GM10248 (cell line): ENCODE results near the gene TCEA3.

Experiments
- CTCF ChIA-PET: fragments of 300-600 bp; sonication (Branson Sonifier 250); formaldehyde crosslinking; extraction: SDS; loops from one replicate; lab custom pipeline; 2021; ENCODE audit warnings: antibody characterized with exemption; lab: Yijun Ruan, JAX
- POLR2A ChIA-PET: fragments of 350-650 bp; sonication (Branson Sonifier 250); formaldehyde crosslinking; extraction: SDS; loops from one replicate; lab custom pipeline; 2020; ENCODE audit warnings: antibody characterized with exemption; lab: Yijun Ruan, JAX
- DNase-seq: peaks from one replicate; pipeline ENCODE4 v3.0.0; 2012; ENCODE audit errors: extremely low spot score
- TF ChIP-seq, protein P1 (sequence below): IDR thresholded peaks from 2 replicates; pipeline ENCODE4 v1.5.1; 2012; ENCODE audit warnings: mild to moderate bottlenecking, low read depth; ENCODE audit errors: extremely low read depth, missing control alignments, control extremely low read depth

TCEA3 gene

DNA sequence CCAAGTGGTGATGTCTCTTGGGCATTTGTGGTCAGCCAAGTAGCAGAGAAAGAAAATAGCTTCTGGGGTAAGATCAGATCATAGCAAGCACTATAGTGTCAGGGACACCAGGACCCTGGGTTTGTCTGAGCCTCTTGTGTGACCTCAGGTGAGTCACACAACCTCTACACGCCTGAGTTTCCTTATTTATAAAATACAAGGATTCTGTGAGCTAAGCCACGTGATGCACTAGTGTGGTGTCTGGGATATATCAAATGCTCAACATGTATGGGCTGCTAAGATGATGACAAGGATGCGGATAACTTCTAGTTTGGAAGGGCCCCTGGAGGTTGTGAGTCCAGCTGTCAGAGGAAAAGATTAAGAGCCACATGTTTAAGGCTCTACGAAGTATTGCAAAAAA is 30.4 kb downstream of the TCEA3 start:
- ChIA-PET POLR2A (no interaction called here), CTCF (interaction anchor here (1.1 to 3.2 kb wide), 3 partner anchors 10 to 18 kb away, joined by 3 to 31 read pairs (median 3); no protein-coding TSS in a partner anchor)
- no peak for DNase-seq
- TF ChIP-seq, protein P1, sequence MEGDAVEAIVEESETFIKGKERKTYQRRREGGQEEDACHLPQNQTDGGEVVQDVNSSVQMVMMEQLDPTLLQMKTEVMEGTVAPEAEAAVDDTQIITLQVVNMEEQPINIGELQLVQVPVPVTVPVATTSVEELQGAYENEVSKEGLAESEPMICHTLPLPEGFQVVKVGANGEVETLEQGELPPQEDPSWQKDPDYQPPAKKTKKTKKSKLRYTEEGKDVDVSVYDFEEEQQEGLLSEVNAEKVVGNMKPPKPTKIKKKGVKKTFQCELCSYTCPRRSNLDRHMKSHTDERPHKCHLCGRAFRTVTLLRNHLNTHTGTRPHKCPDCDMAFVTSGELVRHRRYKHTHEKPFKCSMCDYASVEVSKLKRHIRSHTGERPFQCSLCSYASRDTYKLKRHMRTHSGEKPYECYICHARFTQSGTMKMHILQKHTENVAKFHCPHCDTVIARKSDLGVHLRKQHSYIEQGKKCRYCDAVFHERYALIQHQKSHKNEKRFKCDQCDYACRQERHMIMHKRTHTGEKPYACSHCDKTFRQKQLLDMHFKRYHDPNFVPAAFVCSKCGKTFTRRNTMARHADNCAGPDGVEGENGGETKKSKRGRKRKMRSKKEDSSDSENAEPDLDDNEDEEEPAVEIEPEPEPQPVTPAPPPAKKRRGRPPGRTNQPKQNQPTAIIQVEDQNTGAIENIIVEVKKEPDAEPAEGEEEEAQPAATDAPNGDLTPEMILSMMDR: no peak

DNA sequence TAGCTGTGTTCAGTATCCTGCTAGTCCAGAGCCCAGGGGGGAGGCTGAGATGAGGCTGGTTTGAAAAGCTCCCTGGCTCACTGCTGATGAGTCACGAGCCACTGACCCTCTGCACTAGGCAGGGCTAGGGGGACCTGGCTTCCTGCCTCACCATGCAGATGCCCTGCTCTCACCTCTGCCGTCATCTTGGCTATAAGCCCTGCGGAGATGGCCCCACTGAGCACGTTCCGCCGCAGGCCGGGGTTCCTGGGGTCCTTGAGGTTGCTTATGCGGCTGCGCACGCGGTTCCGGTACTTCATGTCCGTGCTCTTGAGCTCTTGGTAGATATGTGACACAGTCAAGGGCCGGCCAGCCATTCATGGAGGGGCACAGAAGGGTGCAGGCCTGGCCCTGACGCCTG is 30.8 kb downstream of the TCEA3 start:
- DNase-seq: no peak
- TF ChIP-seq, protein P1: no peak
- ChIA-PET CTCF (interaction anchor here (1.1 to 3.2 kb wide), 3 partner anchors 10 to 18 kb away, joined by 3 to 31 read pairs (median 3); no protein-coding TSS in a partner anchor), POLR2A (no interaction called here)

DNA sequence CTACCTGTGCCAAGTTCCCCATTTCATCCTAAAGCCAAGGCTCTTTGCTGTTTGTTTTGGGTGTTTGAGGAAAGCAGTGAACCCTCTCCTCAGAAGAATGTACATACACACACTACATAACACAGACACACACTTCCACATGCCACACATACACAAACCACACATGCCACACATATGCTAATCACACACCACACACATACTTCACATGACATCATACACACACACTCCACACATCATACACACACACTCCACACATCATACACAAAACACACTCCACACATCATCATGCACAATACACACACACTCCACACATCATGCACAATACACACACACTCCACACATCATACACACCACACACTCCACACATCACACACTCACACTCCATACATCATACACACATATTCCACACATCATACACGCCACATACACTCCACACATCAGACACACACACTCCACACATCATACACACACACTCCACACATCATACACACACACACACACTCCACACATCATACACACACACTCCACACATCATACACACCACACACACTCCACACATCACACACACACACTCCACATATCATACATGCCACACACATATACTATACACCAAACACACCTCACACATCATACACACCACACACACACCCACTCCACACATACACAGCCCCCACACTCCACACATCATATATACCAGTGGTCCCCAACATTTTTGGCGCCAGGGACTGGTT is 32.3 kb downstream of the TCEA3 start:
- ChIA-PET POLR2A (no interaction called here), CTCF (interaction anchor here (3.2 kb wide), 1 partner anchor 11 kb away, joined by 31 read pairs; no protein-coding TSS in a partner anchor)
- no peak for DNase-seq

DNA sequence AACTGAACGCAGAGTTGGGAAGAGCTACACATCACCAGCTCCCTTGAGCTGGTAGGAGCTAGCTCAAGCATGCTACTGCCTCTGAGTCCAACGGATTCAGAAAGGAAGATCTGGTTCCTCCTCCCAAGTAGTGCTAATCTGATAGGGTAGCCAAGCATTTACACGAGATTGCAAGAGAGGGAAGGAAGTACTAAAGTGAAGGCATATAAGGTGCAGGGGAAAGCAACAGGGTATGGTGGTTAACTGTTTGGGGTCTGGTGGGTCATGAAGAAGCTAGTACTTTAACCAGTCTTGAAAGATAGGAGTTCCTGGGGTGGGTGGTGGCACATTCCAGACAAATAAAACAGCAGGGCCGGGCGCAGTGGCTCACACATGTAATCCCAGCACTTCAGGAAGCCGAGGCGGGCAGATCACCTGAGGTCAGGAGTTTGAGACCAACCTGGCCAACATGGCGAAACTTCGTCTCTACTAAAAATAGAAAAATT is 34.7 kb downstream of the TCEA3 start:
- ChIA-PET POLR2A (no interaction called here), CTCF (interaction anchor here (0.9 to 3.6 kb wide), 3 partner anchors 14 to 31 kb away, joined by 3 to 23 read pairs (median 4); no protein-coding TSS in a partner anchor)
- TF ChIP-seq, protein P1: no peak
- DNase-seq: no peak

More for the DNA sequence above, 32.3 kb downstream of the TCEA3 start:
- TF ChIP-seq, protein P1: no peak

DNA sequence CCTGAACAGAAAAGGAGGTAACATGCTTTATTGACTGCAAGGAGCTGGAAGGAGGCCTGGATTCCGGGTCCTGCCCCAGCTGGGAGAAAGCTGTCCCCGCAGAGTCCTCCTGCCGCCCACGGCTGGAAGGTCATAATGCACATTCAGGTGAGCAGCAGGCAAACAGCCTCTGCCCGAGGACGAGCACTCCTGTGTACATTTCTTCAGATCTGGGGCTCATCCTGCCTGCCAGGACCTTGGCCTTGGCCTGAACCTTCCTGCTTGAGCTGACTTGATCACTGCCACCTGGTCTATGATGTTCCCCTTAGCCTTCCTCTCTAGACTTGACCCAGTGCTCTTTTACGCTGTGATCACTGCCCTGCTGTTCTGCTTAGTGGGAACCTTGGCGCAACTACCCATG is 37.1 kb downstream of the TCEA3 start:
- ChIA-PET CTCF (no interaction called here), POLR2A (no interaction called here)
- TF ChIP-seq, protein P1: no peak
- no peak for DNase-seq

DNA sequence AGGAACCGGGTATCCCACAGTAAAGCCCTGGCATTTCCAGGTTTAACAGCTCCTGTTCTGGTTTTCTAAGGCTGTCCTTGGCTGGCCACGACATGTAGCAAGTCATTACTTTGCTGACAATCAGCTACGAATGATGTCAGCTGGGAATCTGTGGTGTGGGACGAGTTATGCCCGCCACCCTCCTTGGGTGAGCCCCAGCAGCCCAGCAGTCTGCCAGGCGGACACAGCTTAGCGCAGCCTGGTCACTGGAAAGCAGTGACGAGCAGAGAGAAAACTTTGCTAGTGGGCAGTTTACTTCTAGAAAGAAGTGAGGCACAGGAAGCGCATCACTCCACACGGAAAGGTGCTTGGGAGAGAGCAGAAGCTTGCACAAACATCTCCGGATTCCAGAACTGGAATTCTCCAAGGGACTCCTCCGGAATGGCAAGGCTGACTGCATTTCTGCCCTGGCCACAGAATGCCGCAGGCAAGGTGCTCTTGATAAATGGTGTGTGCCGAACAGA is 39.4 kb downstream of the TCEA3 start:
- no peak for DNase-seq
- CTCF ChIA-PET: interaction anchor here (1.2 to 1.5 kb wide), 2 partner anchors 15 to 19 kb away, joined by 4 to 5 read pairs; no protein-coding TSS in a partner anchor
- POLR2A ChIA-PET: no interaction called here
- TF ChIP-seq, protein P1: no peak
